ENCODE results near the gene NOXO1. TPM values are rescaled to one million over a fixed set of nuclear protein-coding genes. Genes with fewer than 3 reads are reported as not detected.

The NOXO1 gene
- total and polyA plus RNA-seq, 4 donors: 0.28 to 7.3 (median 3.2) TPM

DNA sequence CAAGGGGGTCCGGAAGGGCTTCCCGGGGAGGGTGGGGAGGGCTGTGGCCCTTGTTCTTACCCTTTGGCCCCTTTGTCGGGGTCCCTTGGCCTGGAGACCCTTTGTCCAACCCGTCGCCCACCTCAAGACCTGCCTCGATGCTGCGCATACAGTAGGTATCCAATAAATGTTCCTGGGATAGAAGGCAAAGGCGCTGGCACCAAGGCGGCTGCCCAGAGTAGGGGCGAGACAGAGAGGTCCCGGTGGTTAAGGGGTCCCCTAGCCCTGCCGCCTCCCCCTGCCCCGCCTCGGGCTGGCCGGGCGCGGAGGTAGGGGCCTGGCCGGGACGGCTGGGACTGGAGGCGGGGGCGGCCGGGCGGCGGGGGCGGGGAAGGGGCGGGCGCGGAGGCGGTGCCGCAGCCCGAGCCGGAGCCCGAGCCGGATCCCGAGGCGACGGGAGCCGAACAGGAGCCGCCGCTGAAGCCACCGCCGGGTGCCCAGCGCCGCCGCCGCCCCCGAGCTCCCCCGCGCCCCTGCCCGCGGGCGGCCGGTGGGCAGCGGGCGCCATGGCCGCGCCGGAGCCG is 45.3 kb upstream of the NOXO1 start, which contains the start of gene NHERF2:
Gene NHERF2 (plus strand): TSS at position 442 of the 563 bp plus-strand sequence. CDS start 104 bp downstream, at position 546.
- peak within 1 kb of the TSS; percentile 80 to 82 for H3K27ac ChIP-seq (ENCODE audit: low read depth in 1 of 2, low read length in 1 of 2)
- DNase-seq: peak in 2 of 3 donors; percentile 45 to 57
- peak within 1 kb of the TSS; percentile 54 for H3K4me3 ChIP-seq

DNA sequence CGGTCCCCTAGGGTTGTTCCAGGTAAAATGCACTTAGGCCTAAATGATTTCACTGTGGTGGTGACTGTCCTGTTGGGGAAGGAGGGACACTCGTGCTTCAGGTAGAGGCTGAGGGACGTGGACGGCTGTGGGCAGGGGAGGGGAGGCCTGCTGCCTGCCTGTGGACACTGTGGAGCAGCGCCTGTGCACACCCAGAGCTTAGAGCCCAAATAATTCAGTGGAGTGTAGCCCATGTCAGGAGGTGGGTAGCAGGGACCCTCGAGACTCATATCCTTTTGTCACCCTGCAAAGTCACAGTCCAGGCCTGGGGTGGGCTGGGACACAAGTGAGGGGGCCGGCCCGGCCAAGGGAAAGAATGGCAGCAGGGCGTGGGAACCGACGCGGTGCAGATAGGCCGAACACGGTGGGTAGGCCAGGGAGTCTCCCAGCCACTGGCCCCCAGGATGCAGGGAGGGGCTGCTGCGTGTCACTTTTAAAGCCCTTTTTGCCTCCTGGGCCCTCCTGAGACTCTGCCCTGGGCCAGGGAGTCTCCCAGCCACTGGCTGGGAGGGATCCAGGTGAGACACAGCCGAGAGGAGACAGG is 44.7 kb upstream of the NOXO1 start:
- Histone ChIP-seq H3K27me3 (ENCODE audit: control insufficient read depth in 3 of 3, insufficient read depth in 3 of 3, low read length in 2 of 3) (peaks cover 0 to under 1% (median 0%) of the 10 kb centered on the region in 3 donors), H3K27ac (ENCODE audit: low read depth in 1 of 2, low read length in 1 of 2) (peak overlapping the region; percentile 22 to 69), H3K36me3 (ENCODE audit: control insufficient read depth in 4 of 4, insufficient read depth in 4 of 4, low read length in 4 of 4) (peaks cover 0 to 10% (median 0%) of the 10 kb centered on the region in 4 donors), H3K9ac (ENCODE audit: insufficient read depth in 1 of 2, low read length in 2 of 2) (no peak overlapping the region), H3K4me1 (ENCODE audit: control insufficient read depth in 5 of 5, insufficient read depth in 5 of 5, low read length in 5 of 5) (peaks cover 0 to 42% (median 22%) of the 10 kb centered on the region in 5 donors), H3K4me3 (peak overlapping the region; percentile 48), H3K9me3 (ENCODE audit: control insufficient read depth in 4 of 4, insufficient read depth in 3 of 4, low read length in 3 of 4) (no peaks in the 10 kb centered on the region)
- DNase-seq (no peak), ATAC-seq (ENCODE audit: insufficient read depth, low FRiP score) (no peak)
- WGBS, 2 donors: 71 to 76% methylated on average over 16 of the region's 16 CpGs
- TF ChIP-seq, protein P1, sequence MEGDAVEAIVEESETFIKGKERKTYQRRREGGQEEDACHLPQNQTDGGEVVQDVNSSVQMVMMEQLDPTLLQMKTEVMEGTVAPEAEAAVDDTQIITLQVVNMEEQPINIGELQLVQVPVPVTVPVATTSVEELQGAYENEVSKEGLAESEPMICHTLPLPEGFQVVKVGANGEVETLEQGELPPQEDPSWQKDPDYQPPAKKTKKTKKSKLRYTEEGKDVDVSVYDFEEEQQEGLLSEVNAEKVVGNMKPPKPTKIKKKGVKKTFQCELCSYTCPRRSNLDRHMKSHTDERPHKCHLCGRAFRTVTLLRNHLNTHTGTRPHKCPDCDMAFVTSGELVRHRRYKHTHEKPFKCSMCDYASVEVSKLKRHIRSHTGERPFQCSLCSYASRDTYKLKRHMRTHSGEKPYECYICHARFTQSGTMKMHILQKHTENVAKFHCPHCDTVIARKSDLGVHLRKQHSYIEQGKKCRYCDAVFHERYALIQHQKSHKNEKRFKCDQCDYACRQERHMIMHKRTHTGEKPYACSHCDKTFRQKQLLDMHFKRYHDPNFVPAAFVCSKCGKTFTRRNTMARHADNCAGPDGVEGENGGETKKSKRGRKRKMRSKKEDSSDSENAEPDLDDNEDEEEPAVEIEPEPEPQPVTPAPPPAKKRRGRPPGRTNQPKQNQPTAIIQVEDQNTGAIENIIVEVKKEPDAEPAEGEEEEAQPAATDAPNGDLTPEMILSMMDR (IDR thresholded peaks at IDR 0.05; ENCODE audit: control extremely low read depth, extremely low read depth): no peak

More for the DNA sequence above, 45.3 kb upstream of the NOXO1 start, which contains the start of gene NHERF2:
- Histone ChIP-seq H3K36me3 (ENCODE audit: control insufficient read depth in 4 of 4, insufficient read depth in 4 of 4, low read length in 4 of 4) (peaks cover 0 to 12% (median 0%) of the 10 kb centered on the region in 4 donors), H3K9me3 (ENCODE audit: control insufficient read depth in 4 of 4, insufficient read depth in 3 of 4, low read length in 3 of 4) (no peaks in the 10 kb centered on the region), H3K27me3 (ENCODE audit: control insufficient read depth in 3 of 3, insufficient read depth in 3 of 3, low read length in 2 of 3) (no peaks in the 10 kb centered on the region), H3K4me1 (ENCODE audit: control insufficient read depth in 5 of 5, insufficient read depth in 5 of 5, low read length in 5 of 5) (peaks cover 0 to 42% (median 22%) of the 10 kb centered on the region in 5 donors), H3K9ac (ENCODE audit: insufficient read depth in 1 of 2, low read length in 2 of 2) (no peak within 1 kb of the TSS)
- TF ChIP-seq, protein P1 (IDR thresholded peaks at IDR 0.05; ENCODE audit: control extremely low read depth, extremely low read depth): no peak
- ATAC-seq (ENCODE audit: insufficient read depth, low FRiP score): no peak
- WGBS, 2 donors: 6 to 31% methylated on average over 19 to 59 of the region's 59 CpGs

DNA sequence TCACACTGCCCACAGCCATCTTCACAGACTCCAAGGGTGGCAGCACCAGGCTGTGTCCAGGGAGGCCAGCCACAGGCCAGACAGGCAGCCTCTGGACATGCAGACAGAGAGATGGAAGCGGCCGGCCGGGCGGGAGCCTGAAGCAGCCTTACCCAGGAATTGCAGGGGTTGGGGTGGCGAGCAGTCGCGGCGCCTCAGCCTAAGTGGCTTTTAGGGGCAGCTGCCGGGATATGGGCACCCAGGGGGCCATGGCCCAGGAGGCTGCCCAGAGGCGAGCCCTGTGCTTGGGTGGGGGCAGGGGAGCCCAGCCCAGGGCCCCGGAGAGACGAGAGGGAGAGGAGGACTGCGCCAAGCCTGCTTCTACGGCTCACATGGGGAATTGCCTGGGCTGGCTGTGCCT is 44.0 kb upstream of the NOXO1 start:
- Histone ChIP-seq H3K4me1 (ENCODE audit: control insufficient read depth in 5 of 5, insufficient read depth in 5 of 5, low read length in 5 of 5) (peaks cover 0 to 44% (median 22%) of the 10 kb centered on the region in 5 donors), H3K27ac (ENCODE audit: low read depth in 1 of 2, low read length in 1 of 2) (peak overlapping the region in 1 of 2 donors; percentile 12), H3K36me3 (ENCODE audit: control insufficient read depth in 4 of 4, insufficient read depth in 4 of 4, low read length in 4 of 4) (peaks cover 0 to 8% (median 0%) of the 10 kb centered on the region in 4 donors), H3K27me3 (ENCODE audit: control insufficient read depth in 3 of 3, insufficient read depth in 3 of 3, low read length in 2 of 3) (peaks cover 0 to 4% (median 1%) of the 10 kb centered on the region in 3 donors), H3K9me3 (ENCODE audit: control insufficient read depth in 4 of 4, insufficient read depth in 3 of 4, low read length in 3 of 4) (no peaks in the 10 kb centered on the region), H3K4me3 (no peak overlapping the region), H3K9ac (ENCODE audit: insufficient read depth in 1 of 2, low read length in 2 of 2) (no peak overlapping the region)
- DNase-seq (no peak), ATAC-seq (ENCODE audit: insufficient read depth, low FRiP score) (no peak)
- WGBS, 2 donors: 87 to 93% methylated on average over 14 of the region's 14 CpGs
- TF ChIP-seq, protein P1 (IDR thresholded peaks at IDR 0.05; ENCODE audit: control extremely low read depth, extremely low read depth): no peak

All from lung (tissue), 12 donors.